Common myeloid progenitor, CD34-positive (primary cell): Measurements from ENCODE around the gene CDC34.

Experiments used
- CTCF ChIA-PET: fragments of 350-600 bp; sonication (Branson Sonifier 250); formaldehyde crosslinking; loops from one replicate; lab custom pipeline; 2021; ENCODE audit warnings: antibody characterized with exemption; lab: Charles Lee
- POLR2A ChIA-PET: fragments of 350-600 bp; sonication (Branson Sonifier 250); formaldehyde crosslinking; loops from one replicate; lab custom pipeline; 2021; ENCODE audit warnings: antibody characterized with exemption; lab: Charles Lee
- DNase-seq, 3 donors: peaks; one replicate each; pipeline versions ENCODE4 v3.0.0 to v3.0.0-alpha.2; 2013
- H3K27ac ChIP-seq, 2 experiments: 1 replicate in 1 of 2; 2 replicates in 1 of 2; pipeline ENCODE4 v1.7.0; 2013; ENCODE audit warnings: inconsistent platforms in 2 of 2, low read length in 2 of 2, mild to moderate bottlenecking in 2 of 2, low read depth in 1 of 2, moderate library complexity in 1 of 2; ENCODE audit not compliant: severe bottlenecking in 2 of 2, insufficient read depth in 1 of 2, poor library complexity in 1 of 2
- H3K27me3 ChIP-seq, 5 experiments: replicated peaks in 2 of 5; 1 replicate in 3 of 5; 2 replicates in 2 of 5; pipeline versions ENCODE4 v1.6.1 to v1.7.0; 2013; ENCODE audit warnings: low read length in 4 of 5, mild to moderate bottlenecking in 2 of 5, moderate library complexity in 2 of 5, inconsistent platforms in 1 of 5; ENCODE audit not compliant: insufficient read depth in 5 of 5, control insufficient read depth in 4 of 5
- H3K36me3 ChIP-seq, 4 experiments: 1 replicate in 2 of 4; 2 replicates in 2 of 4; pipeline versions ENCODE4 v1.6.1 to v1.7.0; 2013; ENCODE audit warnings: low read length in 3 of 4, control low read depth in 1 of 4, mild to moderate bottlenecking in 1 of 4; ENCODE audit not compliant: control insufficient read depth in 4 of 4, insufficient read depth in 4 of 4
- H3K4me1 ChIP-seq, 4 experiments: 1 replicate in 3 of 4; 2 replicates in 1 of 4; pipeline versions ENCODE4 v1.6.1 to v1.7.1; 2013; ENCODE audit warnings: low read length in 3 of 4, mild to moderate bottlenecking in 3 of 4, control low read depth in 1 of 4, inconsistent platforms in 1 of 4, moderate library complexity in 1 of 4; ENCODE audit not compliant: control insufficient read depth in 4 of 4, insufficient read depth in 4 of 4; ENCODE audit errors: control extremely low read depth in 1 of 4
- H3K4me3 ChIP-seq, 7 experiments: 1 replicate in 4 of 7; 2 replicates in 3 of 7; pipeline versions ENCODE4 v1.5.1 to v1.7.0; 2013; ENCODE audit warnings: mild to moderate bottlenecking in 7 of 7, low read length in 6 of 7, moderate library complexity in 6 of 7, inconsistent platforms in 2 of 7, low read depth in 2 of 7, control low read depth in 1 of 7; ENCODE audit not compliant: insufficient read depth in 4 of 7, control insufficient read depth in 1 of 7; ENCODE audit errors: extremely low read depth in 1 of 7
- H3K9me3 ChIP-seq, 5 experiments: 1 replicate in 4 of 5; 2 replicates in 1 of 5; pipeline versions ENCODE4 v1.6.1 to v1.7.1; 2013; ENCODE audit warnings: low read length in 4 of 5, mild to moderate bottlenecking in 2 of 5, inconsistent platforms in 1 of 5, low read depth in 1 of 5, moderate library complexity in 1 of 5; ENCODE audit not compliant: control insufficient read depth in 4 of 5, insufficient read depth in 2 of 5; ENCODE audit errors: control extremely low read depth in 1 of 5
- WGBS: methylation state at CpG from one replicate; pipeline ENCODE4 v1.1.5; 2013; ENCODE audit not compliant: insufficient coverage; 5-methylcytosine and 5-hydroxymethylcytosine counted together

Gene CDC34

DNA sequence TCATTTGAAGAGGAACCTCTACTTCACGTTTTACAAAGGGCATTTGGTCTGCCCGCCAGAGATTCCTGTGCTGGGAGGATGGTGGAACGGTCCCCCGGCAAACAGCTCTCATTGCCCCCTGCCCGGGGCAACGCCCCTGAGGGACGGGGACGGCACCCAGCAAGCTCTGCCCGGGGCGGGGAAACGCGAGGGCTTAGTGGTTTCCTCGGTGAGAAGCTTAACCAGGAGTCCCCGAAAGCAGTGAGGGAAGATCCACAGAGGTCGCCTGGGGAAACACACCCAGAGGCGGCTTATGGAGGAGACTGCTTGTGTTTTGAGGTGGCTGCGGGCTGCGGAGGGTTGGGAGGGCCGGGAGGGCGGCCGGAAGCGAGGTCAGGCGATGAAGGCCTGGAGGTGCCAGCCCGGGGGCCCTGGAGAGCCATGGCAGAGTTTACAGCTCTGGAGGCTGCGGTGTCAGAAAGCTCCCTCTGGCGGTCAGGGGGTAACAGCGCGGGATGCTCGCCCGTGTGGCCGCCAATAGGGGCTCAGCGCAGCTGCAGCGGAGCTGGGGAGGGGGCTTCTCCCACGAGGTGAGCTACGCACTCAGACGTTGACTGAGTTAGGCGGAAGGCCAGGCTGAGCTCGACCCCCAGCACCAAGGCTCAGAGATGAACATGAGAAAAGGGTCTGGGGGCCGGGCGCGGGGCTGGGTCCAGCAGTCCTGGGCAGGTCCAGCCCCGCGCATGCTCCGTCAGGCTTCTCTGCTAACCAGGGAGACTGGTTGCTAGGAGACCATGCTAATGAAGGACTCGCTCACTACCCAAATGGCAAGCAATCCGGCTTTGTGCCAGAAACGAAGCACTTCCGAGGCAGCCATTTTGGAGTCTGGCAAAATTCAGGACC, 24.9 kb upstream of the CDC34 start:
- peaks cover 0 to 12% (median 6%) of the 10 kb centered on the region in 4 experiments for H3K36me3 ChIP-seq
- DNase-seq: peak; percentile 96 to 100 (median 100)
- ChIA-PET POLR2A (interaction anchor here (1.2 kb wide), 1 partner anchor 18 kb away, joined by 5 read pairs; no protein-coding TSS in a partner anchor), CTCF (interaction anchor here (0.7 to 4.7 kb wide), 10 partner anchors 9 to 172 kb away, joined by 3 to 23 read pairs (median 6); partner anchors contain the start of gene CDC34)
- under 1% methylated on average over 43 of the region's 48 CpGs for WGBS
- H3K9me3 ChIP-seq: no peaks in the 10 kb centered on the region
- peak overlapping the region; percentile 96 to 99 for H3K27ac ChIP-seq
- peaks cover 0 to 40% (median 30%) of the 10 kb centered on the region in 4 experiments for H3K4me1 ChIP-seq
- H3K27me3 ChIP-seq: no peaks in the 10 kb centered on the region
- H3K4me3 ChIP-seq: peak overlapping the region; percentile 86 to 97 (median 93)

DNA sequence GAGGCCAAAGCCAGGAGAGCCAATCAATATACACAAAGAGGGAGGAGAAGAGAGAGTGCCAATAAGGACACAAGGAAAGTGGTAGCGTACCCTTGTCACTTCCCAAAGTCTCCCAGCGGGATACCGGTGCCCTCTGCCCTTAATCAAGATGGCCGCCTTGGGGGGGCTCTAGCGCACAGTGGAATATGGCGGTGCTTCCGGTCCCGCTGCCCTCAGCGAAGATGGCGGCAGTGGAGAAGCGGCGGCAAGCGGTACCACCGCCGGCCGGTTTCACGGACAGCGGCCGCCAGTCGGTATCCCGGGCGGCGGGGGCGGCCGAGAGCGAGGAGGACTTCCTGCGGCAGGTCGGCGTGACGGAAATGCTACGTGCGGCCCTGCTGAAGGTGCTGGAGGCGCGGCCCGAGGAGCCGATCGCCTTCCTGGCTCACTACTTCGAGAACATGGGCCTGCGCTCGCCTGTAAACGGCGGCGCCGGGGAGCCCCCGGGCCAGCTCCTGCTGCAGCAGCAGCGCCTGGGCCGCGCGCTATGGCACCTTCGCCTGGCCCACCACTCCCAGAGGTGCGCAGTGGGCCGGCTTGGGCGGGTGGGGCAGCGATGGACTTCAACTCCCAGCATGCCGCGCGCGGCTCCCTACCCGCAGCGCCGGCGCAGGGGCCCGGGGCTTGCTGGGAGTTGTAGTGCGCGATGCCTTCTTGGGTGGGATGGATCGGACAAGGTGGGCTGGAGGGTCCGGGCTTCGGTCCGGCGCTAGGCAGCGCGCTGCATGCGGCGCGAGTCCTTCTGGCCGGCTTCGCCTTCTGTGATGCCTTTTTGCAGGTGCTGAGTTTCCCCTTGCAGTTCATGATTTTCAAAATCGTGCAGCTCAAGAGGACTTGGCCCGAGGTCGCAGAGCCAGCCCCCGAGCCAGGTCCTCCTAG, 24.0 kb upstream of the CDC34 start, which contains the start of gene TPGS1:
Gene TPGS1, plus strand, starts transcription at position 212 of the 918 bp plus-strand sequence. Its CDS starts 10 bp downstream, at position 222.
- peak within 1 kb of the TSS; percentile 96 to 99 for H3K27ac ChIP-seq
- no peaks in the 10 kb centered on the region for H3K9me3 ChIP-seq
- peak within 1 kb of the TSS; percentile 86 to 97 (median 93) for H3K4me3 ChIP-seq
- no peaks in the 10 kb centered on the region for H3K27me3 ChIP-seq
- H3K4me1 ChIP-seq: peaks cover 0 to 40% (median 32%) of the 10 kb centered on the region in 4 experiments
- 1% methylated on average over 77 of the region's 81 CpGs for WGBS
- peak; percentile 69 to 100 (median 75) for DNase-seq
- peaks cover 0 to 12% (median 6%) of the 10 kb centered on the region in 4 experiments for H3K36me3 ChIP-seq
- ChIA-PET CTCF (interaction anchor here (0.7 to 4.7 kb wide), 8 partner anchors 9 to 173 kb away, joined by 3 to 23 read pairs (median 6); partner anchors contain the start of gene CDC34), POLR2A (no interaction called here)

DNA sequence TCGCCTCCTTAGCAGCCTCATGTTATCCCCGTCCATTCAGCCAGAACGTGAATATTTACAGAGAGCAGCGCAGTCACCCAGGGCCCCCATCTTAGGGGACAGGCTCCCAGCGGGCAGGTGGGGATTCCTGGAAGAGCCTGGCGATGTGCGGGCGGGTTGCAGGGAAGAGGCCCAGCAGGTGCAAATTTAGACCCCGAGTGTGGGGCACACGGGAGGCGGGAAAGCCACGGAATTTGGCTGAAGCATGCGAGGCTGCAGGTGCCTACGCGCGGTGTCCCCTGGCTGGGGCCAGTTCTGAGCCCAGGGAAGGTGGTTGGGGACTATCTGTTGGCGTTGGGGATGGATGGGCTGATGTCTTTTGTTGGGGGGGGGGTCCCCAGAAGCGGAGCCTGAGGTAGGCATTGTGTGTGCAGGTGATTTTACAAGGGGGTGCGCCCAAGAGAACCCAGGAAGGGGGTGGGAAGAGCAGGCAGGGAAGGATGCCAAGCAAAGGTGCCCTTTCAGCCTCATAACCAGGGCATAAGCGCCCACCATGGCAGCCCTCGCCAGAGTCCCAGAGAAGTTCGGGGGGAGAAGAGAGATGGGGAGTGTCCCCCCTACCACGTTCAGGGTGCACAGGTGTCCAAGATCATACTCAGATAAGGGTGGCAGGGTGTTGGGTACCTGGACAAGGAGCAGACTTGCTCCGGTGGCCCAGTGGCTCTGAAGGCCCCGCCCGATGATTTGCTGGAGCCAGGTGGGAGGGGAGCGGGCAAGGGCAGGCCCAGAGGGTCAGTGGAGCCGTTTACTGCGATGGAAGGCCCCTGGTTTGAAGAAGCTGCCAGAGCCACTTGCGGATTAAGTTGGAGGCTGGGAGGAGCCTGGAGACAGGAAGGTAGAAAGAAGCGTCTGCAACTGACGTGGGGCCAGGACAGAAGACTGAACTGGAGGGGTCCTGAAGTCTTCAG, 23.1 kb upstream of the CDC34 start:
- H3K27ac ChIP-seq: no peak overlapping the region

GRCh38 chr19:510606-511100, 20.9 kb upstream of the CDC34 start:
- ChIA-PET POLR2A (interaction anchor here (0.6 to 2.3 kb wide), 5 partner anchors 21 to 624 kb away, joined by 3 to 10 read pairs (median 4); partner anchors contain the start of gene CDC34), CTCF (interaction anchor here (0.9 to 4.3 kb wide), 12 partner anchors 9 to 244 kb away, joined by 3 to 56 read pairs (median 4); partner anchors contain the start of gene CDC34)
- Histone ChIP-seq H3K9me3 (no peaks in the 10 kb centered on the region), H3K27me3 (no peaks in the 10 kb centered on the region), H3K27ac (peak overlapping the region in 1 of 2 experiments; percentile 78), H3K4me1 (peaks cover 0 to 34% (median 31%) of the 10 kb centered on the region in 4 experiments), H3K36me3 (peaks cover 0 to 15% (median 11%) of the 10 kb centered on the region in 4 experiments), H3K4me3 (peak overlapping the region in 6 of 7 experiments; percentile 19 to 82 (median 63))
- DNase-seq: peak; percentile 93 to 96 (median 94)
- WGBS: 9% methylated on average over 19 of the region's 21 CpGs

More for the DNA sequence above, 23.1 kb upstream of the CDC34 start:
- DNase-seq: no peak
- no peaks in the 10 kb centered on the region for H3K9me3 ChIP-seq
- peaks cover 0 to 12% (median 6%) of the 10 kb centered on the region in 4 experiments for H3K36me3 ChIP-seq
- CTCF ChIA-PET: interaction anchor here (1.1 to 4.3 kb wide), 2 partner anchors 13 to 22 kb away, joined by 3 to 56 read pairs; partner anchors contain the start of gene CDC34
- H3K4me3 ChIP-seq: peak overlapping the region; percentile 86 to 97 (median 93)
- no peaks in the 10 kb centered on the region for H3K27me3 ChIP-seq
- H3K4me1 ChIP-seq: peaks cover 0 to 37% (median 32%) of the 10 kb centered on the region in 4 experiments
- POLR2A ChIA-PET: no interaction called here
- WGBS: 74% methylated on average over 28 of the region's 32 CpGs

GRCh38 chr19:511101-511851, 20.3 kb upstream of the CDC34 start:
- WGBS: 13% methylated on average over 23 of the region's 30 CpGs
- POLR2A ChIA-PET: interaction anchor here (0.6 to 2.3 kb wide), 4 partner anchors 20 to 1024 kb away, joined by 3 to 10 read pairs (median 5); partner anchors contain the start of gene CDC34

More at GRCh38 chr19:511101-511851, 20.3 kb upstream of the CDC34 start:
- Histone ChIP-seq H3K27me3 (no peaks in the 10 kb centered on the region), H3K4me3 (peak overlapping the region in 6 of 7 experiments; percentile 5 to 82 (median 63)), H3K4me1 (peaks cover 0 to 31% (median 28%) of the 10 kb centered on the region in 4 experiments), H3K27ac (peak overlapping the region in 1 of 2 experiments; percentile 78), H3K9me3 (no peaks in the 10 kb centered on the region), H3K36me3 (peaks cover 0 to 15% (median 11%) of the 10 kb centered on the region in 4 experiments)
- DNase-seq: peak; percentile 73 to 86 (median 85)
- CTCF ChIA-PET: interaction anchor here (1.2 to 4.3 kb wide), 11 partner anchors 9 to 244 kb away, joined by 3 to 56 read pairs (median 4); partner anchors contain the start of gene CDC34
